ENCODE data around the gene VARS2.
"Not testable (repeated sequence)": the region's sequence is repeated elsewhere in the genome, so short reads cannot be mapped to it uniquely, and the experiment has no call there.

The VARS2 gene

DNA sequence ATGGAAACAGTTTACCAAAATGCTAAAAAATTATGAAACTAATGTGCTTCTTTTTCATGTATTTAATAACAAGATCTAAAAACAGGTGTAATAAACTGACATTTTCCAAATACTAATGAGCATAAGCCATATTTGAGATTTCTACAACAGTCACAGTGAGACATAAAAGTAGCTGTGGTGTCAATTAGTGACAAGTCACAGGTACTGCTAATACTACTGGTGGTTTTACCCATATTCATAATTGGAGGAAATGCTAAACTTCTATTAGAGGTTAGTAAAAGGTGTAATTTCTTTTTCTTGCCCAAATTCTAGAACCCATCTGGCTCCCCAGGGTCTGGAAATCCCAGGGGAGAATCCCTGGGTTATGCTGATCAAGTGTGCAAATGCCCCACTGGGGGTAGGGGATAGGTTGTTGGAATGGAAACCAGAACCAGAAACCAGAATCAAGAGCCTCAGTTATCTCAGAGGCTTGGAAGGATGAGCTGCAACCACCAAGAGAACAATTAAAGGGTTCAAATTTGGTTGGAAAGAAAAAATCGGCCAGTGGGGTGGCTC is 13.1 kb upstream of the VARS2 start:
- DNase-seq (ENCODE audit: low spot score), result no peak

DNA sequence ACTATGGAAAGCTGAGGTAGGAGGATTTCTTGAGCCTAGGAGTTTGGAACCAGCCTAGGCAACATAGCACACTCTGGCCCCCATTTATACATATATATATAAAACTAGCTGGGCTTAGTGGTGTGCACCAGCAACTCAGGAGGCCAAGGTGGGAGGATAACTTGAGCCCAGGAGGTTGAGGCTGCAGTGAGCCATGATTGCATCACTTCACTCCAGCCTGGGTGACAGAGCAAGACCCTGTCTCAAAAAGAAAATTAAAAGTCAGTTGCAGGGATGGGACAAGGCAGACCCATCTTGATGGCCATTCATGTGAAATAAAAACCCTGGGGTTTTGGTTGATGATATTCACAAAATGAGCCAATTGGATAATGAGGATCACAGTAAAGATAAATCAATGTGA is 12.6 kb upstream of the VARS2 start:
- DNase-seq (ENCODE audit: low spot score), result no peak

DNA sequence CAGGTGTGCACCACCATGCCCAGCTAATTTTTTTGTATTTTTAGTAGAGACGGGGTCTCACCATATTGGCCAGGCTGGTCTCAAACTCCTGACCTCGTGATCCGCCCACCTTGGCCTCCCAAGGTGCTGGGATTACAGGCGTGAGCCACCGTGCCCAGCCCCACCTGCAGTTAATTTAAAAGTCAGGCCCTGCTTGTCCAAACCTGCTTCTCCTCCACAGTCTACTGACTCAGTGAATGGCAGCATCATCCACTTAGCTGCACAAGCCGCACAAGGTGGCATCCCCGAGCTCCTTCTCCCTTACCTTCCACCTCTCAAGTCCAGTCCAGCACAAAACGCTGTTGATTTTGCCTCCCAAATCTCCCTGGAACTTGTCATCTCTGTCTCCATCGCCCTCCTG is 11.8 kb upstream of the VARS2 start:
- not testable (repeated sequence) for DNase-seq (ENCODE audit: low spot score)

DNA sequence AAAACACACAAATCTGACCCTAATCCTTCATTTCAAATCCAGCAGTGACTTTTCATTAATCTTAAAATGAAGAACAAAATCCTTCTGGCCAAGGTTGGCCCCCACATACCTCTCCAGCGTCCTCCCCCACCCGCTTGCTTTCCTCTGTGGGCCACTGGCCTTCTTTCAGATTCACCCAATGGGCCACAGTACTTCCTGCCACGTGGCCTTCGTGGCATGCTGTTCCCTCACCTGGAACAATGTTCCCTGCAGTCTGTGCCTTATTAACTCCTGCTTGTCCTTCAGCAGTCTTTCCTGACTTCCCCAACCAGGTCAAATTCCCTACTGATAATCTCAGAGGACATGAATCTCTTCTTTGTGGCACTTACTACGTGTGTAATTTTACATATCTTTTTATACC is 11.3 kb upstream of the VARS2 start:
- no peak for DNase-seq (ENCODE audit: low spot score)

DNA sequence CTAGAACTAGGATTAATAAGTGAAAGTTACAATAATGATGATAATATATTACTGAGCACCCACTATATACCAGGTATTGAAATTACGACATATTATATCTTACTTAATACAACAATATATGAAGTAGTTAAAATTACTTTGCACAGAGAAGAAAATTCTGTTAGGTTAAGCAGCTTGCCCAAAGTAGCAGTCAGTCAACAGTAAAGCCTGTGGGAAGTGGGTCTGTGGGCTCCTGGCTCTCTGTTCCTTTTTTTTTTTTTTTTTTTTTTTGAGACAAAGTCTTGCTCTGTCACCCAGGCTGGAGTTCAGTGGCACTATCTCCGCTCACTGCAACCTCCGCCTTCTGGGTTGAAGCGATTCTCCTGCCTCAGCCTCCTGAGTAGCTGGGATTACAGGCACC is 10.8 kb upstream of the VARS2 start:
- DNase-seq (ENCODE audit: low spot score), result no peak

DNA sequence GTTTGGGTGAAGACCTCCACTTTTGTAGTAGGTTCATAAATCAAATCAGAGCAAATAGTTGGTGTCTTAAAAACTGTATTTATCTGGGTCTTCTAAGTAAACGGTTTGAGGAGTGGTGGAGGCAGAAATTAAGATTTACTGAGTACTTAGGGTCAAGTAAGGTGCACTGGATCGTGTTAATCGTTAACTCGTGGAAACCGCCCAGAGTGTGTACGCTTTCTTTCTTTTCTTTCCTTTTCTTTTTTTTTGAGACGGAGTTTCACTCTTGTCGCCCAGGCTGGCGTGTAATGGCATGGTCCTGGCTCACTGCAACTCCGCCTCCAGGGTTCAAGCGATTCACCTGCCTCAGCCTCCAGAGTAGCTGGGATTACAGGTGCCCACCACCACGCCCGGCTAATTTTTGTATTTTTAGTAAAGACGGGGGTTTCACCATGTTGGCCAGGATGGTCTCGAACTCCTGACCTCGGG is 6.7 kb upstream of the VARS2 start:
- DNase-seq (ENCODE audit: low spot score), result not testable (repeated sequence)

DNA sequence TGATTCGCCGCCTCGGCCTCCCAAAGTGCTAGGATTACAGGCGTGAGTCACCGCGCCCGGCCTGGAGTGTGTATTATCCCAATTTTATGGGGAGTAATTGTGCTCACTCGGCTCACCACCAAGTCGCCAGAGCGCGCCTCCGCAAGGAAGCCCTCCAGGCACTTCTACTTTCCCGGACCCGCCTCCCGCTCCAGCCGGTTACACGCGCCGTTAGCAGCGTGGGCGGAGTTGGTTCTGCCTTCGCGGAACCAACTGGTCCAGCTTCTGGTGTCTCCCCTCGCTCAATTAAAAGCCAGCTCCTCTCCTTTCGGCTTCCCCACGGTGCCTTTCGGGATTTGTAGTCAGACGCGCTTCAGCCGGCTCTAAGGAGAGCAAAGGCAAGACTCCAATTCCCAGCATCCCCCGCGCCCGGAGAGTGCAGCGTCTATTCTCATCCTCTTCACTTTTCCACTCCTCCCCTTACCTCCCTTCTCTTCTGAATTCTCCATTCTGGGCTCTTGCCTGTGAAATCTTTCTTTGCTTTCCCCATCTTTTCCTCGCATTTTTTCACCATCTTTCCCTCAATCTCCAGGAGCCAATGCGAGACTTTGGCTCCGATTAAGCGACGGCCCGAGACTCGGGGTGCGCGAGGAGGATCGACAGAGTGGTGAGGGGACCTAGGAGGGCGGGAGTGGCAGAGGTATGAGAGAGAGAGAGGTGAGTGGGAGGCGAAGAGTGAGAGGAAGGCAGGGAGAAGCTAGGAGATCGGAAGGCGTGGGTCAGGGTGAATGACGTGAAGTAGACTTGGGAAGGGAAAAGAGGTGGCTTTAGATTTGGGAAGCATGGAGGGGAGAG is 6.1 kb upstream of the VARS2 start, which contains the start of gene GTF2H4:
Gene GTF2H4, plus strand, starts transcription at position 450 of the 834 bp plus-strand sequence.
- DNase-seq (ENCODE audit: low spot score), result peak; percentile 94

DNA sequence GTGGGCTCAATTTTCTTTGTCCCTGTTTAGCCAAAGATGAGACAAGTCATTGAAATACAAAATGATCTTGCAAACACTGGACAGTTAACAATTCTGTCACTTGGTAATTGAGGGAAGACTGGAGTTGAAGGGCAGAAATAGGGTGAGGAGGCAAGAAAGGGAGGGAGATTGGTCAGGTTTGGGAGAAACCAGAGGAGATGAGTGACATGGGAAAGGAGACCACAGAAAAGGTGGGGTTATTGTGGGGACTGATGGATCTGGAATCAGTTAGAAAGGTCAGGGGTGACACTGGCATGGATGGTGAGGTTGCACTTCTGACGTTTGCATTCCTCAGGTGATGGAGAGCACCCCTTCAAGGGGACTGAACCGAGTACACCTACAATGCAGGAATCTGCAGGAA is 5.3 kb upstream of the VARS2 start:
- DNase-seq (ENCODE audit: low spot score), result no peak

DNA sequence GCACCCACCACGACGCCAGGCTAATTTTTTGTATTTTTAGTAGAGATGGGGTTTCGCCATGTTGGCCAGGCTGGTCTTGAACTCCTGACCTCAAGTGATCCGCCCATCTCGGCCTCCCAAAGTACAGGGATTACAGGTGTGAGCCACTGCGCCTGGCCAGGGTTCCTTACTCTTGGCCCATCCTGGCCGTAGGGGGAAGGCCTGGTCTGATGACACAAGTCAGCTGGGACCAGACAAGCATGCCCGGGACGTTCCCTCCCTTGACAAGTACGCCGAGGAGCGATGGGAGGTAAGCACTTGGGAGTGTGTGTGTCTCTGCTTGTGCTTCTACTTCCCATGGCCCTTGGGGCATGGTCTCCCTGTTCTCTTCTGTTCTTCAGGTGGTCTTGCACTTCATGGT is 3.6 kb upstream of the VARS2 start:
- not testable (repeated sequence) for DNase-seq (ENCODE audit: low spot score)

DNA sequence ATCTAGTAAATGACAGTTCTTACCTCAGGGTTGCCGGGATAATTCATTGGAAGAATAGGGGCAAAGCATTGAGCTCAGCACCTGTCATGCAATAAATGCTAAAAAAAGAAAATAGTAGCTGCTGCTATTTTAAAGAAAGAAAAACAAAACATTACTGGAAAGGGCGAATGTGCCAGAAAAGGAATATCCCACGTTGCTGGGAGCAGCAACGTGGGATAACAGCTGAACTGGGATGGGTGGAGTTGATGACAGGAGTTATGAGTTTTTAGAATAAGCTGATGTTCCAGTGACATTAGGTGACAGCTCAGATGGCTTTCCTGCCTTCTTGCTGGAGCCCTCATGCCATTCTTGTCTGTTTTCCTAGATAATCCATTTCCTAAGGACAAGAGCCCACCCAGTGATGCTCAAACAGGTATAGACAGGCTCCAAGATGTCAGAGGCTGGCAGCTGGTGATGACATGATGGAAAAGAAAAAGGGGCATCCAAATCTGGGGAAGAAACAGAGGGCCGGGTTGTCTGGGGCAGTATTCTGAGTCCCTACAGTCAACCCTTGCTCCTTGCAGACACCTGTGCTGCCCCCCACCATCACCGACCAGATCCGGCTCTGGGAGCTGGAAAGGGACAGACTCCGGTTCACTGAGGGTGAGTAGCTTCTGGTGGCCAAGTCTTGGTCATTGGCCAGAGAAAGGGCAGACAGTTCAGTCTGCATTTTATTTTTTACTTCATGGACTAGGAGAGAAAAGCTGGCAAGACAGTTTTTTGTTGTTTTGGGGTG is 1.1 kb upstream of the VARS2 start:
- no peak for DNase-seq (ENCODE audit: low spot score)

DNA sequence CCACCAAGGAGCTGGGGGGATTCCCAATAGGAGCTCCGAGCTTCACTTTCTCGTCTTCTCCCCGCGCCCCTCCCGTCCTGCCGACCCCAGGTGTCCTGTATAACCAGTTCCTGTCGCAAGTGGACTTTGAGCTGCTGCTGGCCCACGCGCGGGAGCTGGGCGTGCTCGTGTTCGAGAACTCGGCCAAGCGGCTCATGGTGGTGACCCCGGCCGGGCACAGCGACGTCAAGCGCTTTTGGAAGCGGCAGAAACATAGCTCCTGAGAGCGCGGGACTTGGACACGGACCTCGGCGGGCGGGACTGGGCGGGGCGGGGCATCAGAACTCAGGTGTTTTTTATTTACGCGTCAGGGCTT is 340 bp upstream of the VARS2 start:
- DNase-seq (ENCODE audit: low spot score), result no peak

DNA sequence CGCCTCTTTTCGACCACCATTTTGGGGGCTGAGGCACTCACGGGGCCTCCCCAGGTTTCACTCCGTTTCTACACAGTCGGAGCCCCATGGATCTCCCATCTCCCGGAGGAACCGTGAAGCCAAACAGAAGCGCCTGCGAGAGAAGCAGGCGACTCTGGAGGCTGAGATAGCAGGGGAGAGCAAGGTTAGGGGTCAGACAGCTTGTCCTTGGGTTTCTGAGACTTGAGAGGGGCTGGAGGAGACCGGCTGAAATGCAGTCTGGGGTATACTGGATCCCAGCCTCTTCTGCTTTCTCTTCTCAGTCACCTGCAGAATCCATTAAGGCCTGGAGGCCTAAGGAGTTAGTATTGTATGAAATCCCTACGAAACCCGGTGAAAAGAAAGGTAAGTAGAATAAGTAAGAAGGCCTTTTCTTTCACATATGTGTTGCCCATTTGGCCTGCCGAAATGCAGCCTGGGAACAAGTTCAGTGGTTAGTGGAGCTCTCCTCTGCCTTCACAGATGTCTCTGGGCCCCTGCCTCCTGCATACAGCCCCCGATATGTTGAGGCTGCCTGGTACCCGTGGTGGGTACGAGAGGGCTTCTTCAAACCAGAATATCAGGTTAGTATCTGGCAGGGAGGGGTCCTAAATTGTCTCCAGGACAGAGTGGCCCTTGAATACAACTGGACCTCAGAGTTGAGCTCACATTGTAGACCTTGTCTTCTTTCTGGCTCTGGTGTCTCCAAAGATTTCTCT is 984 bp downstream of the VARS2 start:
- no peak for DNase-seq (ENCODE audit: low spot score)

DNA sequence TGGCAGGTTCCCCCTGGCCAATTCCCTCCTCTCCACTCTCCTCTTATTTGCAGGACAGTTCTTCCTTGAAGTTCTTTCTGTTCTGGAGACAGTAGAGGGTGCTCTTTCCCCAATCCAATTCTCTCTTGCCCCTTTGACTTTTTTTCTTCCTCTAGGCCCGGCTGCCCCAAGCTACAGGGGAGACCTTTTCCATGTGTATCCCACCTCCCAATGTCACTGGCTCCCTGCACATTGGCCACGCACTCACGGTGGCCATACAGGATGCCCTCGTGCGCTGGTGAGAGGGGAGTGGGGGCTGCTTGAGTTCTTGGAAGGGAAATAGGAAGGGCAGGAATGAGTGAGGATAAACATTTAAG is 1.5 kb downstream of the VARS2 start:
- DNase-seq (ENCODE audit: low spot score), result peak; percentile 30

DNA sequence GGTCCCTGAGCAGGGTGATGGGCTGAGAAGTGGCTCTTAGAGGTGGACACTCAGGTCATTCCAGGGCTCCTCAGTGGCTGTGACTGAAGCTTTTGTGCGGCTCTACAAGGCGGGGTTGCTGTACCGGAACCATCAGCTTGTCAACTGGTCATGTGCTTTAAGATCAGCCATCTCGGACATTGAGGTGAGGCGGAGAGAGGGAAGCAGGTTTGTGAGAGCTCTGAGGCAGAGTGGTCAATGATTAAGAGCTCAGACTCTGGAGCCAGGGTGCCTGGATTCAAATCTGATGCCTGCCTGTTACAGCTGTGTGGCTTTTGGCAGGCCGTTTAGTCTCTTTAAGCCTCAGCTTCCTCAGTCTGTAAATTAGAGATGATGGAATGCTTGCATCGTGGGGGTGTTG is 3.0 kb downstream of the VARS2 start:
- no peak for DNase-seq (ENCODE audit: low spot score)

DNA sequence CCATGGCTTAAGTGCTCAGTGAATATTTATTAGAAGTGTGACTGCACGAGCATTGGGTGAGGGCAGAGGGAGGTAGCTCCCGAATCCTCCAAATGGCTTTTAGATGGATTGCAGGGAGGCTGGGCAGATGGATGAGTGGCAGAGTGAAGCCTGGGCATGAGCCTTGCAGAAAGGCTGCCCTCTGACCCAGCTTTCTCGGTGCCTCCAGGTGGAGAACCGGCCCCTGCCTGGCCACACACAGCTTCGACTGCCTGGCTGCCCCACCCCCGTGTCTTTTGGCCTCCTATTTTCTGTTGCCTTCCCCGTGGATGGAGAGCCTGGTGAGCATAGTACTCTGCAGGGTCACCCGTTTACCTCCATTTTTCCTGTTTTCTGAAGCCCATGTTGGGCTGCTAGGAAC is 3.4 kb downstream of the VARS2 start:
- no peak for DNase-seq (ENCODE audit: low spot score)

DNA sequence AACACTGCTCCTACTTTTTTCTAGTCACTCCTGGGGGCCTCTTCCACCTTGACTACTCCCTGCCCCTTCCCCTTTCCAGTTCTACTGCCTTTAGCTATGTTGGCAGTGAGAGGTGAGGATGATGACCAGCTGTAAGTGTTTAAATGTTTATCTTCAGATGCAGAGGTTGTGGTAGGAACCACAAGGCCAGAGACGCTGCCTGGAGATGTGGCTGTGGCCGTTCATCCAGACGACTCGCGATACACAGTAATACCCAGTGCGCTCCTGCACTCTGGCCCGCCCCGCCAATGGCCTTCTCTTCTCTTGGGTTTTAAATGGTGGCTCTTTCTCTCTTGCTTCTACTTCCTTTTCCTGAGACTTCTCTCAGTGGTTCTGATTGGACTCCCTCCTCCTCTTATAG is 4.6 kb downstream of the VARS2 start:
- DNase-seq (ENCODE audit: low spot score), result no peak

DNA sequence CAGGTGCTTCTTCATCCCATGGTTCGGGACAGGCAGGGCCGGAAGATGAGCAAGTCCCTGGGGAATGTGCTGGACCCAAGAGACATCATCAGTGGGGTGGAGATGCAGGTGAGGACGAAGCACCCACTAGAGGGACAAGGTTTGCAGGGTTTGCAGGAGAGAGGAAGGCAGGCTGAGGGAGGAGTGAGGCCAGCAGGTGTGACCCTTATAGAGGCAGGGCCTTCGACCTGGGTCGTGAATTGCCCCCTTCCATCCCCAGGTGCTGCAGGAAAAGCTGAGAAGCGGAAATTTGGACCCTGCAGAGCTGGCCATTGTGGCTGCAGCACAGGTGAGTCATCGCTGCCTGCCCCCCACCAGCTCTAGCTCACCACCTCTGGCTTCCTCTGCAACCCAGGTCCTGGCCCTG is 8.4 kb downstream of the VARS2 start:
- no peak for DNase-seq (ENCODE audit: low spot score)

DNA sequence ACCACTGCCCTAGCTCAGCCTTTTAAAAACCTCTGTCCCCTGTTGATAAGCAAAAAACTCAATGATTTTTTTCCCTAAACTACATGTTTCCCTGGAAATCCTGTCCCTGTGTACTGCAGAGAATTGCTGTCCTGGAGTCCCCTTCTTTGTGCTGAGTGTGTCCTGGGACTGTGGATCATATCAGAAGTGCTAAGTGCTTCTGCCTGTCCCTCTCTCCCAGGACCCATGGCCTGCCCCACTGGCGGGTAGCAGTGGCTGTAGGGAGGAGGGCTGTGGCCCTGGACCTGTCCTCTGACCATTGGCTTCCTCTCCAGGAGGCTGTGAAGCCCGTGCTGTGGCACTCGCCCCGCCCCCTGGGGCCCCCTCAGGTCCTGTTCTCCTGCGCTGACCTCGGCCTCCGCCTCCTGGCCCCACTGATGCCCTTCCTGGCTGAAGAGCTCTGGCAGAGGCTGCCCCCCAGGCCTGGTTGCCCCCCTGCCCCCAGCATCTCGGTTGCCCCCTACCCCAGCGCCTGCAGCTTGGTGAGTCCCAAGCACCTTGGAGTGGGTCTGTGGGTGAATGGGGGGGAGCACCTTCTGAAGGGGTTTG is 10.1 kb downstream of the VARS2 start:
- not testable (repeated sequence) for DNase-seq (ENCODE audit: low spot score)

DNA sequence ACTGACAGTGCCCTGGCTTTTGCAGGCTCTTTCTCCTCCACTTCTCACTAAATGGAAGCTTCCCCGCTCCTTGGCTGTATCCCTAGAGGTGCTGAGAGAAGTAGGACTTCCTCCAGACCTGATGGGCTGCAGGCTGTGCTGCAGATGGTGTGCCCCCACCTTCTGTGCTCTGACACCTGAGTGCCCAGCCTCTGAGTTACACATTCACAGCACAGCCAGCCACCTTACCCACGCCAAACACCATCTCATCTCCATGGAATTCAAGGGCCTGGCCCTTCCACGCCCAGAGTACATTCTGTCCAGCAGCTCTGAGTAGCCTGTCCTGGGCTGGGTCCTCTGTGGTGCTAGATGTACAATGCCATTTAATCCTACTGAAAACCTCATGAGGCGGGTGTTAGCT is 12.6 kb downstream of the VARS2 start:
- DNase-seq (ENCODE audit: low spot score), result no peak

DNA sequence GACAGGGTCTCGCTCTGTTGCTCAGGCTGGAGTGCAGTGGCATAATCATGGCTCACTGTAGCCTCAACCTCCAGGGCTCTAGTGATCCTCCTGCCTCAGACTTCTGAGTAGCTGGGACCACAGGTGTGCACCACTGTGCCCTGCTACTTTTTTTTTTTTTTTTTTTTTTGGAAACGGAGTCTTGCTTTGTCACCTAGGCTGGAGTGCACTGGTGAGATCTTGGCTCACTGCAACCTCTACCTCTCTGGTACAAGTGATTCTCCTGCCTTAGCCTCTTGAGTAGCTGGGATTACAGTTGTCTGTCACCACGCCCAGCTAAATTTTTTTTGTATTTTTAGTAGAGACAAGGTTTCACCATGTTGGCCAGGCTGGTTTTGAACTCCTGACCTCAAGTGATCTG is 13.0 kb downstream of the VARS2 start:
- not testable (repeated sequence) for DNase-seq (ENCODE audit: low spot score)

DNA sequence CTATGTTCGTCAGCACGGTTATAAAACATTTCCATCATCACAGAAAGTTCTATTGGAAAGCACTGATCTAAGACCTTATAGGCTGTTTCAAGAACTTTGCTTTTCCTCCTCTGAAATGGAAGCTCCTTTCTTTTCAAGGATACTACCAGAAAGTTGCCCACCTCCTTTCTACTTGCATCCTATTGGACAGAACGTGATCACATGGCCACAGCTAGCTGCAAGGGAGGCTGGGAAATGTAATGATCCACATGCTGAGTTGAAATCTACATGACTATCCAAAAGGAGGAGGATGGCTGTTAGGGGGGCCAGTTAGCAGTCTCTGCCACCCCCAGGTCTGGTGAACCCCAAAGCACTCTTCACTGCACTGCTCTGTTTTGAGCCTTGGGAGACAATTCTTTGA is 14.6 kb downstream of the VARS2 start:
- no peak for DNase-seq (ENCODE audit: low spot score)

DNA sequence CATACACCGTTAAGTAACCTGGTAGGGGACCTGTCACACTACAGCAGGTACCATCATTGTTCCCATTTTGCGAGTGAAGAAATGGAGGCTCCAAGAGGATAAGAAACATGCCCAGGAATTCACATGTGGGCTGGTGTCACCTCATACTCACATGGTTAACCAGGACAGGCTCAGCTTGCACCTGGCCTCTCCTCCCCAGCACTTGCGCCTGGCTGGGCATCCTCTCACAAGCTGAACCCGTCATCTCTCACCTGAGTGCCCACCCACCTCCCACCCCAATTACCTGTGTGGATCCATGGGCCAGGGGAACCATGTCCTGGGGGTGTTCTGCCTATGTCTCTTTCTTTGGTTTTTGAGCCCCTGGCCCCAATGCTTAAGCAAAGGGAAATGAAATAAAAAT is 16.5 kb downstream of the VARS2 start:
- no peak for DNase-seq (ENCODE audit: low spot score)
